ENCODE data around the gene RHOV.

The RHOV gene, protein sequence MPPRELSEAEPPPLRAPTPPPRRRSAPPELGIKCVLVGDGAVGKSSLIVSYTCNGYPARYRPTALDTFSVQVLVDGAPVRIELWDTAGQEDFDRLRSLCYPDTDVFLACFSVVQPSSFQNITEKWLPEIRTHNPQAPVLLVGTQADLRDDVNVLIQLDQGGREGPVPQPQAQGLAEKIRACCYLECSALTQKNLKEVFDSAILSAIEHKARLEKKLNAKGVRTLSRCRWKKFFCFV

DNA sequence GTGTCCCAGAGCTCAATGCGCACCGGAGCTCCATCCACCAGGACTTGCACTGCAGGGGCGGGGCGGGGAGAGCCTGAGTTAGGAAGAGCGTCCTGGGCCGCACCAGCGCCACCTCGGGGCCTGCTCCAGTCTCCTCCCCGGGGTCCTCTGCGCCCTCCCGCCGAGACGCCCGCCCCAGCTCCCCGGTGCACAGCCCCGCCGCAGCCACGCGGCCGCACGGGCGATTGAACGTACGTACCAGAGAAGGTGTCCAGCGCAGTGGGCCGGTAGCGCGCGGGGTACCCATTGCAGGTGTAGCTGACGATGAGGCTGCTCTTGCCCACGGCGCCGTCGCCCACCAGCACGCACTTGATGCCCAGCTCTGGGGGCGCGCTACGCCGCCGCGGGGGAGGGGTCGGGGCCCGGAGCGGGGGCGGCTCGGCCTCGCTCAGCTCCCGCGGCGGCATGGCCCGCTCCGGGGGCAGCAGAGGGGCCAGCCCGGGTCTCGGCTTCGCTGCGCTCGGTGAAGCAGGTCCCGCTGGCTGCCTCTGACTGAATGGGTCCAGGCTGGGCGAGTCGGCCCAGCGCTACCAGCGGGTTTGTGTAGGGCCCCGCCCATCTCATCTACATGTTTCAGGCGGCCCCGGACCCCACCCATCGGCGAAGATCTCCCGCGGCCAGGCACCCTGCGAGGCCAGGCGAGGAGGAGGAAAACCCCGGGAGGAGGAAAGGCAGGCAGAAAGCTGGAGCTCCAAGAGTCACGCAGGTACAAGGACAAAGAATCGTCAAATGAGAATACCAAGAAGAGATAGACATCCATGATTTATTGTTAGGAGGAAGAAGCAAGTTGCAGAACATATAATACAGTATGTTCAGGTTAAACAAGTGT, at the start of gene RHOV:
Gene RHOV, minus strand, starts transcription at position 541 of the 868 bp plus-strand sequence. Its CDS starts 95 bp downstream, at position 446.
- peak; percentile 72 for DNase-seq
- ATAC-seq = peak; percentile 82

DNA sequence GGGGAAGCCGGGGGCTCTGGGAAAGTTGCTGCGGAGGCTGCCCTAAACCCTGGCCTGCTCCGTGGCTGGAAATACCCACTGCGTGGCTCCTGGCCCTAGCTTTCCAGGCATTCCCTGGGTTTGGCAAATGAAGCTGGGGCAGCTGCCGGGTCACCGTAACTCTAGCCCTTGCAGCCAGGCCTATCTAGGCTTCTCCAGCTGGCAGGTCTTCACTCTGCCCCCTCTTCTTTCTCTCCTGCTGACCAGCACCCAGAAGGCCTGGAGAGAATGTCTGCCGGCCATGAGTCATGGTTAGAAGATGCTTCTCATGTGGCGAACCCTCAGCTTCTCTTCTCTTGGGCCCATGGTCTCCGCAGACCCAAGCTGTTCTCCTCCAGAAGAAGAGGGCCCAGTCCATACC, 49.5 kb upstream of the RHOV start:
- DNase-seq = no peak
- no peak for ATAC-seq

DNA sequence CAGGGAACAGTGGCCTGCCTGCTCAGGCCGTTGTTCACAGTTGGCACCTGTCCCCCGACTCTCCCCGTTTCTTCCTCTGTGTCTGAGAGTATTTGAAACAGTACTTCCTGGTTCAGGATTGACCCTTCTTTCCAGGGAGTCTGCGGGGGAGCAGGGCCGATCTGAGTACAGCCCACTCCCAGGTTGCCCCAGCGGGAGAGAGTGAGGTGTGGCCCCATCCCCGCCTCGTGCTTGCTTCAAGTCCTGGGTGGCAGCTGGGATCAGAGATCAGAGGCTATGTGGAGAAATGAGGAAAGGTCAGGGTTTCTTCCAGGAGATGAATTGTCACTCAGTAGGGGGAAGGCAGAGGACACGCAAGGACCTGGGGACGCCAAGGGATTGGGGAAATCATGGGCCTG, 48.6 kb upstream of the RHOV start:
- DNase-seq = no peak
- no peak for ATAC-seq

DNA sequence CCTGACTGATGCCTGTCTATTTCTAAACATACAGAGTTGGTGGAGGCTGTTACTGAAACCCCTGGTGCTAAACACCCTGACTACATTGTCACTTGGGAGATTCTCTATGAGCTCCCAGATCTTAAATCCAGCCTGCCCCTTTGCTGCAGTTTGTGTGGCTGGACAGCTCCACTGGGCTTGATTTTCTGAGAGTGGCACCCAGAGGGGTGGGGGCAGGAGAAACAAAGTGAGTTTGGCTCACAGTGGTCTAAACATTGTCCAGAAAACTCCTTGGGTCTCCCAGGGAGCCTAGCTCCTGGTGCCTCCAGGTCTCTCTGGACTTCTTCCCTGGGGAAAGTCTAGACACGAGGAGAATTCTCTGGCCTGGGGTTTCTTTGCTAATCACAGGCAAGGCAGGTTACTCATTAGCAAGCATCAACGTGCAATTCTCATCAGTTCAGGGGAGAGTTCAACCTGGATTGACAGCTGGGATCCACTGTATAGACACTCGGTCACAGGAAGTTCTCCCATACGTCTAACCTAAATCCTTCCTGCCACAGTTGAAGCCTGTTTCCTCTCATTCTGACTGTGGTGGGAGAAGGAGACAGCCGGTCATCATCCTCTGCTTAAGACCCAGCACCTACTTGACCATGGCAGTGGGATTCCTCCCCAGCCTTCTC, 48.0 kb upstream of the RHOV start:
- DNase-seq (no peak), ATAC-seq (no peak)

DNA sequence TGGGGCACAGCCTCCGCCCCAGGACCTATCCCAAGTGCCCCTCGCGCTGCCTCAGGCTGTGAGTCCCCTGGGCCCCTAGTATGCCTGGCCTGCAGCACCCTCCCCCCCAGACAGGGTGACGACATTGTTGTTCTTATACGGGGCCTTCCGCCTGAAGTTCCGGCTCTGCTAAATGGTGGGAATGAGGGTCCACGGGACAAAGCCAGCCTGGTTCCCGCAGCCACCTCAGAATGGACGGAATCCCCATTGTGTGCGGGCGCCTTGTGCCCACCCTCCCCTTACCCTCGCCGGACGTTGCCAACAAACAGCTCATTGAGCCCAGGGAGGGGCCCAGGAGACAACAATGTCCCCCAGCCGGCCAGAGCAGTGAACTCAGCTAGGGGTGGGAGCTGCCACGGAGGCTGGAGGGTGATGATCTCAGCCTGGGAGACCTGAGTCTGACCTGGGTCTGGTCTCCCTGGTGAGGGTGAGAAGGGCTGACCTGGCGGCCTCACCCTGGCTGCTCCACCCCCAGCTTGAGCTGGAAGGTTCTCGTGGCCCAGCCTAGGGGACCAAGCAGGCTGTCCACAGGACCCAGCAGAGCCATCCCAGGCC, 44.9 kb upstream of the RHOV start:
- no peak for ATAC-seq

DNA sequence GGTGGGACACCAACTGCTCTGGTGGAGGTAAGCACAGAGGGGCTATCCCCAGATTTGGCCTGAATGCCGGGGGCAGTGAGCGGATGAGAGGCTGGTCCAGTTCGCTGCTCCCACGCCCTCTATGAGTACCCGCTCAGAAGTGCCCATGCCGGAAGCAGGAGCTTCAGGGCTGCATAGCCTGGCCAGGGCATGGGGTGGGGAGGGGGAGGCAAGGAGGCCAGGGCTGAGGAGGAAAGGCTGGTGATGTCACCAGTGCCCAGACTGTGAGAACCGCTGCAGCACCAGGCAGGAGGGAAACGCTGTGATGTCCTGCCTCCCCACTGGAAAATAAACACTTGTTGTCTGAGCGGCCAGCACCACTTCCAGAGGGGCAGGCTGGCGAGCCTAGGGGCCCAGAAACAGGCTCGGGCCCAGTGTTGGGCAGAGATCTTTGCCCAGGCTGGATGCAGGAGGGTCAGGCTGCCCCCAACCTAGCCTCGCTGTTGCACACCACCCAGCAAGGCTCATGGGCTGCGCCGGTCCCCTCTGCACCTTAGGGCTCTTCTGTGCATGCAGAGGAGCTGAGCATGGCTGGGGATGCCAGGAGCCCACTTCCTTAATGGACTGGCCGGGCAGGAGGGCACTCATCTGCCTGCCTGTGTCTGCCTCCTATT, 44.2 kb upstream of the RHOV start:
- no peak for ATAC-seq

More for the DNA sequence above, 44.9 kb upstream of the RHOV start:
- DNase-seq = no peak

DNA sequence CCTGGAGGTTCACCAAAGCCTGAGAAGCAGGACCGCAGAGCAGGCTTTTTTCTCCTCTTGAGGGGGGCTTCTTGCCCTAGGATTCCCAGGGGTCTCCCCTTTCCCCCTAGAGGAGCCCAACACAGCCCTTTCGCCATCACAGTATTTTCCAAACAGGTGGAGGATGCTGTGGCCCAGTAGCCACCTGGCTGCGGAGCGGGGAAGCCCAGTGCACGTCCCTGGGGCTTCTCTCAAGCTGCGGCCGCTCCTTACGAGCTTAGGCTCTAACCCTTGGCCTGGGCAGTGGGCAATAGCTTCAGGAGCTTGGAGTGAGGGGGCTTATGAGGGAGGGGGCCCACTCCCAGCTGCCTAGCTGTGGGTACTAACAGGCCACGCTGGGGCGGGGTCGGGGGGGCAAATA, 43.6 kb upstream of the RHOV start:
- DNase-seq (no peak), ATAC-seq (no peak)

More for the DNA sequence above, 44.2 kb upstream of the RHOV start:
- DNase-seq = no peak

DNA sequence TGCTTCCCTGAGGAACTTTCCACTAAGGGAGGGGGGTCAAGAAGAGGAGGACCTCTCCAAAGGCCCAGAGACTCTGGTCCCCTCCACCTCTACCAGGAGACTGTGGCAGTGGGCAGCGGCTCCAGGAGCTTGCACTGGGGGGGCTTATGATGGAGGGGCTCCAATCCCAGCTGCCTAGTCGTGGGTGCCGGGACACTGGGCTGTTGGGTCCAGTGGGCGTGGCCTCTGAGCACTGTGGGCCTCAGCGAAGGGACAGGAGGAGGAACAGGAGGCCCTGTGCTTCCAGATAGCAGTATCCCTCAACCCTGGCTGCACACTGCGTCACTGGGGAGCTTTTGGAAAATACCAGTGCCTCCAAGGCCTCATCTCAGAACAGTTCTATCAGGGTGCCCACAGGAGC, 41.6 kb upstream of the RHOV start:
- DNase-seq = no peak
- no peak for ATAC-seq

DNA sequence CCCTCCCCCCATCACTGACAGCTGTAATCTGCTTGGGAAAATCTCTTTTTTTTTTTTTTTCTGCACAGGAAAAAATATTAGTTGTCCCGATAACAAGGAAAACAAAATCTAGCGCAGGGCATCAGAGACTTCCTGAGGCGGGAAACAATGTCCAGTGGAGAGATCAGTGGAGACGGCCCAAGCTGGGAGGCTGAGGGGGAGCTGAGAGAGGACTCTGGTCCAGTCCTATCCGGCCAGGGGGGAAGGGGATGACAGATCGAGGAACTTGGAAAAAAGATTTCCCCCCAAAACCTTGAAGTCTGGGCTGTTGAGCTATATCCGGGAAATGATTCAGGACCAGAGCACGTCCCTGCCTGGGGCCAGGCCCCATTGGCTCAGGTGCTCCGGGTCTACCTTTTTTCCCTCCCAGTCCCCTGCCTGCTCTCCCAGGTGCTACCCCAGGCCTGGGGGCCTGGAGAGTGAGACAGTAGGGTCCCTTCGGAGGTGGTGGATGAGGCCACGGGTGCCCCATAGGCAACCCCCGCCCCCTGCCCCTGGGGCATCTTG, 41.2 kb upstream of the RHOV start:
- DNase-seq (no peak), ATAC-seq (no peak)

DNA sequence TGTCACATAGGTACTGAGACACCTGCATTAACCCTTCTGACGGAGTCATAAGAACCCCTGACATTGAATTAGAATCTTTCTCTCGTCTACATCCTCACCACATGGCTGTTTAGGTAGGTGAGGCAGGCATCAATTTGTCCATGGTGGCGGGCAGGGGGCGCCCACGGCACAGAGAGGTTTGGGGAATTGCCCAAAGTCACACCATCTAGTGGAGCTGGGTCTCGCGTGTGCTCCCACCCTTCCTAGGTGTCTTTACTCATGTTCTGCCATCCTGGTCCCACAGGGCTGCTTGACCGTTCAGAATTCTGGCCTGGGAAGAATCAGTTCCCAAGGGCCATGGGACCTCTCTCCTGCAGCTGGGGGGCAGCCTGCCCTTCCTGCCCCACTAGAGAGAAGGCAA, 40.5 kb upstream of the RHOV start:
- no peak for ATAC-seq

DNA sequence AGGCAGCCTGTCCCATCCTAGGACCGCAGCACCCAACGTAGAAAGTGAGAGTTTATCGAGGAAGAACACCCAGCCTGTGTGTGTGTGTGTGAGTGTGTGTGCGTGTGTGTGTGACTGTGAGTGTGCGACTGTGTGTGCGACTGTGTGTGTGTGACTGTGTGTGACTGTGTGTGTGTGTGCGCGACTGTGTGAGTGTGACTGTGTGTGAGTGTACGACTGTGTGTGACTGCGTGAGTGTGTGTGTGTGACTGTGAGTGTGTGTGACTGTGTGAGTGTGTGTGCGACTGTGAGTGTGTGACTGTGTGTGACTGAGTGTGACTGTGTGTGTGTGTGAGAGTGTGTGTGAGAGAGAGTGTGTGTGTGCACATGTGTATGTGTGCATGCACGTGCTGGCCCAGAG, 40.0 kb upstream of the RHOV start:
- no peak for DNase-seq
- ATAC-seq = no peak

More for the DNA sequence above, 40.5 kb upstream of the RHOV start:
- no peak for DNase-seq

DNA sequence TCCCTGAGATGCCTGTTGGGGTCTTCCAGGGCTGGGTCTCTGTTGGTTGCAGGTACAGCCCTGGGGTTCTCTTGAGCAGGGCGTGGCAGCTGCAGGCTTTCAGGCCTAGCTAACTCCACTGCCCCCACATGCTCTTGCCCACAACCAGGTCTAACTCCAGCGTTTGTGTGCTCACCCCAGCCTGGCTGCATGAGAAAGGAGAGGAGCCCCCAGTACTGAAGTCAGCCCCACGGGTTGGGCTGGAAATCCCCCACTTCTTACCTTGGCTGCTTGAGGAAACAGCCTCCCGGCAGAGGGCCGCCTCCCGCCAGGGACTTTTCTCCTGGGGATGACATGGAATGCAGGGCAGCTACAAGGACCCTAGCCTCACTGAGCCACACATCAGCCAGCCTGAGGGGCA, 38.4 kb upstream of the RHOV start:
- ATAC-seq (no peak), DNase-seq (no peak)

DNA sequence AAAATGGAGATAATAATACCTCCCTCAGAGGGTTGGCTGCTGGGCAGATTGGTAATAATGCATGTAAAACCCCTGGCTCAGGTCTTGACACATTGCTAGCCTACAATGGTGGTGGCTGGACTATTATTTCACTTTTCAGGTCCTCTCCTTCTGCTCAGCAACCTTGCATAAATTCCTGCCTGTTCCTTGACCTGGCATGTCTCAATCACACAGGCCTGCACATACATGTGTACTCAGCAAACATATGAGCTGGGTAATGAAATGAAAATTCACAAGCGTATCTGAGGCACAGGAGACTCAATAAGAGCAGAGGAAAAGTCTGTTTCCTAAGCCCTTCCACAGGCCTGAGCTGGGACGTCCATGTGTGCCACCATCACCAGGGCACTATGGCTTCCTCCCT, 37.7 kb upstream of the RHOV start:
- no peak for DNase-seq
- no peak for ATAC-seq

DNA sequence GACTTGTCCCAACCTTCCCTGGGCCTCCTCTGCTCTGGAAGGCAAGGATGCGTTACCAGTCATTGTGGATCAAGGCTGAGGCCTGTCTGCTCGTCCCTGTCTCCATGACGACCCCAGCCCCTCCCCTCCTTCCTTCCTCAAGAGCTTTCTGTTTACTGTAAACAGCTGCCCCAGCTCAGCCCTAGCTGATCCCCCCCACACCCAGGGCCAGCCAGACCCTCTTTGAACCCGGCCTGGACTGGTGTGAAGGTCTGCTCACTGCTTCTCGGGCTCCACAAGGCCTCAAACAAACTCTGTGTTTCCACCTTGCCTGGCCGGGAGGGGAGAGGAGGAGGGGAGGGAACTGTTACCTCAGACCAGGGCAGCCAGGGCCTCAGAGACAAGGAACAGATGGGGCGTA, 37.1 kb upstream of the RHOV start:
- DNase-seq (no peak), ATAC-seq (no peak)

DNA sequence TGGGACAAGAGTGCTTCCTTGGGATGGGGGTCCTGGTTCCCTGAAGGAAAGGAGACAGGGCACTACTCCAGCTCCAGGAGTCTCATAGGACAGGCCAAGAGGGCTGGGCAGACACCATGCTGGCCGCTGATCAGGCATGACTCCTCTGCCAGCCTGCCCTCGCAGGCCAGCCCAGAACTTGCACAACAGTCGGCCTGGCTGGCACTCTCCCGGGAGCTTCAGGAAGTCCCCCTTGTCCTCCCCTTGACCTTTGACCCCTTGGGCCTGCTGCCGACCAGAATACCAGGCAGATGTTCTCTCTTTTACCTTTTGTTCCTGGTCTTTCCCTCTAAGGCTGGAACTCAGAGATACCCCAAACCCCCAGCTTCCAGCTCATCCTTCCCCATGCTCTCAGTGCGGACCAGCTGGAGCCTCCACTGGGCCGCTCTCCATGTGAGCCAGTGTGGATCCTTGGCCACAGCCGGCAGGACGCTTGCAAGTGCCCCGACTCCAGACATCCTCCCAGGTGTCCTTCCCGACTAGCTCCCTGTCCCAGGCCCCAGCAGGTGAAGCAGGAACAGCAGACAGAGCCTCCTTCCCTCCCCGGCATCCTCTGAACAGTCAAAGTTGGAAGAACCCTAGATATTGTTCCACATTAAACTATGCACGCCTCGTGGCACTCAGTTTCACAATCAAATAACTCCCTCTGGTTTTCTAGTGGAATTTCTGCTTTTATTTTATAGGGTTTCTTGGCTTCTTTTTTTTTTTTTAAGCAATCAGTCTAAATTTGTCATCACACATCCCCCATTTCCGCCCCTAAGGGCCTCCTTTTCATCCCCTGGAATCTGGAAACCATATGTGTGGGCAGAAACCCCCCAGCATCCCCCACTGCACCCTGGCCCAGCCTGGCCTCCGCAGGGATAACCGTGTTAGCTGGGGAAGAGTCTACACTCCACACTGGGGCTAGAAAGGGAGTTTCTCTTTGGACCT, 35.9 kb upstream of the RHOV start:
- ATAC-seq (no peak), DNase-seq (no peak)

DNA sequence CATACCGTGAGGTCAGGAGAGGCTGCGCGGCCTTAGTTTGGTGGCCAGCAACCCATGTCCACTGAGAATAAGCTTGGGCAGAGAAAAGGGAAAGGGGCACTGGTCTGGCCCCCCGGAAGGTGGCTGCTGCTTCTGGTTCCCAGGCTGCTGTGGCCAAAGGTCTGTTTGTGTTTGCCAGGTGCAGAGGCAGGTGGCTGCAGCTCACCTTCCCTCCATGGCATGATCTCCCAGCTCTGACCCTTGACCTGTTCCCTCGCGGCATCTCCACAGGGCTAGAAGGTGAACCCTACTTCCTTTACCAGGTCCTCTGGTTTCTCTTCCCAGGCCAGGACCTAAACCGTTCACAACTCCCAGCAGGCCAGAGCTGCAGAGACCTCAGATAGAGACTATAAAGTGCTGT, 34.1 kb upstream of the RHOV start:
- no peak for DNase-seq
- ATAC-seq = no peak

DNA sequence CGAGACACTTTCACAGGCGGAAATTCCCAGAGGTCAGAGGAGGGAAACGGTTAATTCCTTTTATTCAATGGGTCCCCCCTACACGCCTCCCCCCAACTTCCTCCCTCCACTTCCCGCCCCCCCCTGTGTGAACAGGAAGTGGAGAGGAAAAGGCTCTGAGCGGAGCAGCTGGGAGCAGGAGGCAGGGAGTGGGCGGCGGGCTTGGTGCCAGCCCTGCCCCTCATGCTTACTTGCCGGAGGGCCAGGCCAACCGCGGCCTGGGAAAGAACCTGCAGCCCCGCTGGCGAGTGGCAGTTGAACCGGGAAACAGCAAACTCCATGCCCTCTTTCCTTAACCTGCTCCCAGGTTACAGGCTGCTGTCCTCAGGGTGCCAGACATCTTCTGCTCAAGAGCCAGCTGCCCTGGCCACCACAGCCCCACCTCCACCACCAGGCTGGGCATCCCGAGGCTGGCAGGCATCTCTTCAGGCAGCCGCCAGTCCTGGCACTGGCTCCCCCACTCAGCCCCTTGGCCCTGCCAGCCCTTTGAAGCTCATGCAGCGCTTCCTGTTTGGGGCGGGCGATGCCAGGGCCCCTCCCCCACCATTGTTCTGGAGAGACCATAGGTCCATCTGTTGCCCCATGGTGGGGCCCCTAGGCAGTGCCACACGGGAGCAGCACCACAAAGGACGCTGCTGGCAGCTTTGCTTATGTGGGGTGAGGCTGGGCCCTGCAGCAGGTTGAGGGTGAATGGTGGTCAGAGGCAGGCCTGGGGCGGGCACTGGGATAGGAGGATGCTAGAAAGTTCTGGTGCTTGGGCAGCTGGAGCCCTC, 33.2 kb upstream of the RHOV start:
- ATAC-seq (peak; percentile 26), DNase-seq (peak; percentile 65)

DNA sequence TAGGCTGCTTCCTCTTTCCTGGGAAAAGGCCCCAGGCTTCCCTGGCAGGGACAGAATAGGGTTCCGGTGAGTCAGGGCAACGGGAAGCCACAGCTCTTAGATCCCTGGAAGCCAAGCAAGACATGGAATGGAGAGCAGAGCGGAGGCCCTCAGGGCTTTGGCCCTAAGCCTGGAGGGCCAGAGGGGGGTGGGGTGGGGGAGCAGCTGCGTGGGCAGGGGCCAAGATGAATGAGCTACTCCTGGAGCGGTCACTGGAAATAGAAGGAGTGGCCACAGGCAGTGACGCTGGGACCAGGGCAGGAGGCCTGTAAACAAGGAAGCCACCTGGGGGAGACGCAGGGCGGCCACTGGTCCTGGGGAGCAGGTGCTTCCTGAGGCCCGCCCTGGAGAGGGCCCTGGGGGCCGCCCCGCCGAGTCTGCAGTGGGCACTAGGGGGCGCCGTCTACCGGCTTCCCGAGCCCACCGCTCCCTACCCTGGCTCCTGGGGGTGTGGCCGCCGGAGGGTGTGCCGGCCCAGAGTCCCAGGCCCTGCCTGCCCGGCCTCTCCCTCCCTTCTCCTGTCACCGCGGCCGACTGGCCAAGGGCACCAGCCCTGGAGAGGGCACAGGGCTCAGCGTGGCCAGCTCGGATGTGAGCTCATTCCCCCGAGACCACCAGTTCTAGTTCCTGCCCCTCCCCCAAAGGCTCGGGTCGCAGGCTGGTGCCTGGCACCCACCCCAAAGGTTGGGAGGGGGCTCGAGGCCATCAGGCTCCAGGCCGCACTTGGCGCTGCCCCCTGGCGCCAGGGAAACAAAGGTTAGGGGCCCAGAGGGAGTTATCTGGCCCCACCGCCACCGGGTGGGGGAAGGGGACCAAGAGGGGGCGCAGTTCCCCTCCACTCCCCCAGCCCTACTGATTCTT, 32.3 kb upstream of the RHOV start:
- peak; percentile 93 for DNase-seq
- ATAC-seq = peak; percentile 84
